GM23248 (cell line): Measurements from ENCODE around the gene AASDHPPT. TPM values are rescaled to one million over a fixed set of nuclear protein-coding genes. Genes with fewer than 3 reads are reported as not detected.

Experiments
- DNase-seq: peaks from one replicate; pipeline ENCODE4 v3.0.0-alpha.2; 2015
- H2AFZ ChIP-seq: fragments of 200-600 bp; sonication (generic); 2 replicates; pipeline ENCODE4 v1.6.1; 2016; ENCODE audit warnings: antibody characterized with exemption
- H3F3A ChIP-seq: fragments of 200-600 bp; sonication (generic); 2 replicates; pipeline ENCODE4 v1.6.1; 2016; ENCODE audit warnings: mild to moderate bottlenecking, antibody characterized with exemption, mixed run types; ENCODE audit not compliant: insufficient read depth
- H3K27ac ChIP-seq: fragments of 200-600 bp; sonication (generic); 2 replicates; pipeline ENCODE4 v1.5.1; 2016; ENCODE audit warnings: mild to moderate bottlenecking
- H3K27me3 ChIP-seq: fragments of 200-600 bp; sonication (generic); replicated peaks from 2 replicates; pipeline ENCODE4 v1.6.1; 2016; ENCODE audit warnings: mild to moderate bottlenecking; ENCODE audit not compliant: insufficient read depth
- H3K36me3 ChIP-seq: fragments of 200-600 bp; sonication (generic); 2 replicates; pipeline ENCODE4 v1.6.1; 2016; ENCODE audit warnings: low read depth, mild to moderate bottlenecking
- H3K4me1 ChIP-seq: fragments of 200-600 bp; sonication (generic); 2 replicates; pipeline ENCODE4 v1.6.1; 2016; ENCODE audit warnings: mild to moderate bottlenecking; ENCODE audit not compliant: insufficient read depth
- H3K4me2 ChIP-seq: fragments of 200-600 bp; sonication (generic); one replicate; pipeline ENCODE4 v1.6.1; 2016; ENCODE audit warnings: mild to moderate bottlenecking; ENCODE audit not compliant: unreplicated experiment
- H3K4me3 ChIP-seq: fragments of 200-600 bp; sonication (generic); 2 replicates; pipeline ENCODE4 v1.5.1; 2016; ENCODE audit warnings: mild to moderate bottlenecking
- H3K79me2 ChIP-seq: fragments of 200-600 bp; sonication (generic); 2 replicates; pipeline ENCODE4 v1.6.1; 2016; ENCODE audit warnings: mild to moderate bottlenecking; ENCODE audit not compliant: insufficient read depth
- H3K9ac ChIP-seq: fragments of 200-600 bp; sonication (generic); 2 replicates; pipeline ENCODE4 v1.6.1; 2016; ENCODE audit warnings: mild to moderate bottlenecking
- H3K9me2 ChIP-seq: fragments of 200-600 bp; sonication (generic); 2 replicates; pipeline ENCODE4 v1.6.1; 2016; ENCODE audit warnings: mixed run types, mild to moderate bottlenecking, moderate library complexity; ENCODE audit not compliant: insufficient read depth
- H3K9me3 ChIP-seq: fragments of 200-600 bp; sonication (generic); one replicate; pipeline ENCODE4 v1.6.1; 2017; ENCODE audit warnings: low read depth
- H4K20me1 ChIP-seq: fragments of 200-600 bp; sonication (generic); 2 replicates; pipeline ENCODE4 v1.6.0; 2016; ENCODE audit not compliant: insufficient read depth
- EZH2 ChIP-seq: fragments of 200-600 bp; sonication (generic); IDR thresholded peaks from 2 replicates; pipeline ENCODE4 v1.6.1; 2018; ENCODE audit warnings: antibody characterized with exemption, mild to moderate bottlenecking; ENCODE audit not compliant: insufficient read depth, poor library complexity, severe bottlenecking
- EZH2phosphoT487 ChIP-seq: fragments of 200-600 bp; sonication (generic); IDR thresholded peaks from 2 replicates; pipeline ENCODE4 v1.6.1; 2018; ENCODE audit warnings: antibody characterized with exemption, moderate library complexity, mild to moderate bottlenecking, low read depth; ENCODE audit not compliant: insufficient read depth
- WGBS, 2 experiments: methylation state at CpG; one replicate each; pipeline ENCODE4 v1.1.6; 2015 to 2017; ENCODE audit warnings: low lambda C conversion rate in 2 of 2, low coverage in 1 of 2; ENCODE audit errors: missing lambda C conversion rate in 2 of 2; 5-methylcytosine and 5-hydroxymethylcytosine counted together
- in situ Hi-C: fragments of 300-500 bp; cut with MboI; formaldehyde crosslinking; loops from 2 replicates; pipeline ENCODE4 v1.15.0; 2020
- polyA plus RNA-seq: library from polyadenylated mRNA; unstranded; fragments of >200 nt; fragmentation: Nextera tagmentation; extraction: Ambion mirVana; gene quantifications from 2 replicates; pipeline ENCODE4 v1.2.1, GENCODE V29; 2016
- total RNA-seq: library from RNA; depleted of rRNA; stranded (reverse); fragments of >200 nt; shearing (Covaris generic); gene quantifications from 2 replicates; pipeline ENCODE4 v1.2.3, GENCODE V29; 2014

Gene AASDHPPT
- total and polyA plus RNA-seq, 2 experiments from 2014 or later: 45.9 to 49.5 TPM

DNA sequence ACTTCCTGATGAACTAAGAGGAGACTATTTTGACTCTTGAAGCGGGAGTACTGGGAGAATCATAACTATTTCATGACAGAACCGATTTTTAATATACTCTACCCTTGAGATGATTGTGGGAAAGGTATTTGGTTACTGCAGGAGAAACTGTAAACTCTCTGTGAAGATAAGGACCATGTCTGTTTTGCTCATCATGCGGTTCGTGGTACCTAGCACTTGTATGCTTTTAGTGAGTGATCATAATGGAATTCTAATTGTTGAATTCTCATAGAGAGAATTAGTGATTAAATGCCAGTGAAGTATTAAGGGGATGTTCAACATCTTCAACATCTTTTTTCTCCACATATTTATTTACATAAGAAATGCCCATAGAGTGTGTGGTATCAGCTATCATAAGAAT is 11.4 kb downstream of the AASDHPPT start:
- Histone ChIP-seq H3K4me1 (peaks cover 22% of the 10 kb centered on the region), H3K79me2 (peaks cover 91% of the 10 kb centered on the region), H3K4me3 (no peak overlapping the region), H3K27me3 (no peaks in the 10 kb centered on the region), H3K9me2 (no peaks in the 10 kb centered on the region), H4K20me1 (peaks cover 11% of the 10 kb centered on the region; the same call in 1 of the 2 replicates), H3K9me3 (no peaks in the 10 kb centered on the region), H2AFZ (no peak overlapping the region), H3K27ac (no peak overlapping the region), H3K9ac (no peak overlapping the region), H3K4me2 (no peak overlapping the region), H3K36me3 (peaks cover 21% of the 10 kb centered on the region), H3F3A (peaks cover 19% of the 10 kb centered on the region; the same call in 1 of the 2 replicates)
- 79 to 83% methylated on average over 4 of the region's 4 CpGs for WGBS, 2 experiments
- peak; percentile 17 for DNase-seq
- TF ChIP-seq EZH2phosphoT487 (no peak), EZH2 (no peak)
- in situ Hi-C loops: no loop called here

DNA sequence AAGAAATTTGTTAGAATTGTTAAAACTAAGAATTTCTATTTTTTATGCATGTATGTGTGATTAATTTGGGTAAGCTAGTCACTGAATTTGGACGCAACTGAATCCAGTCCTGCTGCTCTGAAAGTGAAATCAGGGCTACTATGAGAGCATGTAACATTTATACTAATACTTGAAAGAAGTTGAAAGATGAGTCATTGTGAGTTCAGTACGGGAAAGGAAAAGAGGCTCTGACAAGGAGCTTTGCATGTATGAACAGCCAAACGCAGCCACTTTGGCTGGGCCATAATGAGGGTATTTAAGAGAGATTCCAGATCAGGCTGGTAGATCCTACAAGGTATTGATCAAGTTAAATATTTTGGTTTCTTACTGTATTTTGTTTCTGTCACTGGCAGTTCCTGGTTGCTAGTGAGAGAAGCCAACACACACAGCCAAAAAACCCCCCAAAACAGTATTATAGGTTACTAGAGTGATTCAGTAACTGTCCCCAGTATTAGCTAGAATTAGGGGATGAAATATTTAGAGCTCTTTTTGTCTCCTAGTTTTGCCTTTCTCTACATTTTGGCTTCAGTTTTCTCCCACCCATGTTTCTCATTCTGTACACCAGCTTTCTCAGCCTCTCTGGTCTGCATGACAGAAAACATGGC is 14.1 kb downstream of the AASDHPPT start:
- H3K36me3 ChIP-seq: peaks cover 34% of the 10 kb centered on the region
- H3F3A ChIP-seq: peaks cover 5% of the 10 kb centered on the region; the same call in 1 of the 2 replicates
- H4K20me1 ChIP-seq: peaks cover 14% of the 10 kb centered on the region; the same call in 1 of the 2 replicates
- 57 to 59% methylated on average over 3 of the region's 3 CpGs for WGBS, 2 experiments
- peak overlapping the region; percentile 16; the same call in 1 of the 2 replicates for H3K27ac ChIP-seq
- H3K27me3 ChIP-seq: no peaks in the 10 kb centered on the region
- no peak overlapping the region for H3K9ac ChIP-seq
- H3K79me2 ChIP-seq: peaks cover 68% of the 10 kb centered on the region
- H3K4me1 ChIP-seq: peaks cover 22% of the 10 kb centered on the region
- no peak overlapping the region for H2AFZ ChIP-seq
- no peaks in the 10 kb centered on the region for H3K9me3 ChIP-seq
- no peaks in the 10 kb centered on the region for H3K9me2 ChIP-seq
- TF ChIP-seq EZH2phosphoT487 (no peak), EZH2 (no peak)
- in situ Hi-C loops: no loop called here
- peak; percentile 79 for DNase-seq
- no peak overlapping the region for H3K4me3 ChIP-seq
- no peak overlapping the region for H3K4me2 ChIP-seq

DNA sequence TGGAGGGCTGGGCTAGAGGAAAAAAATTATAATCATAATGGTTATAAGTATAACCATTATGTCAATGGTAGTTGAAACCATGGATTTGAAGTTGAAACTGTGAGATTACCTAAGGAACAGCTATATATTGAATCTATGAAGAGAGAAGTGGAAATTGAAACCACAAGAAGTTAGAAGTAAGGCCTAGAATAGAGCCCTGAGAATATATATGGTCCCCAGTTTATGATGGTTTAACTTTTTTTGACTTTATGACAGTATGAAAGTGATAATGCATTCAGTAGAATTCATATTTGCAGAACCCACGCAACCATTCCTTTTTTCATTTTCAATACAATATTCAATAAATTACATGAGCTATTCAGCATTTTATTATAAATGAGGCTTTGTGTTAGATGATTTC is 15.0 kb downstream of the AASDHPPT start:
- Histone ChIP-seq H2AFZ (no peak overlapping the region), H3K4me1 (peaks cover 22% of the 10 kb centered on the region), H3K9me3 (no peaks in the 10 kb centered on the region), H3K27me3 (no peaks in the 10 kb centered on the region), H3K4me3 (no peak overlapping the region), H3K36me3 (peaks cover 42% of the 10 kb centered on the region), H3K4me2 (no peak overlapping the region), H3K9ac (no peak overlapping the region), H3K27ac (no peak overlapping the region), H4K20me1 (peaks cover 14% of the 10 kb centered on the region; the same call in 1 of the 2 replicates), H3K9me2 (no peaks in the 10 kb centered on the region), H3F3A (no peaks in the 10 kb centered on the region), H3K79me2 (peaks cover 62% of the 10 kb centered on the region)
- 100% methylated on average over 1 of the region's 1 CpG for WGBS, 2 experiments
- in situ Hi-C loops: no loop called here
- no peak for DNase-seq
- no peak for TF ChIP-seq EZH2phosphoT487
- no peak for TF ChIP-seq EZH2

DNA sequence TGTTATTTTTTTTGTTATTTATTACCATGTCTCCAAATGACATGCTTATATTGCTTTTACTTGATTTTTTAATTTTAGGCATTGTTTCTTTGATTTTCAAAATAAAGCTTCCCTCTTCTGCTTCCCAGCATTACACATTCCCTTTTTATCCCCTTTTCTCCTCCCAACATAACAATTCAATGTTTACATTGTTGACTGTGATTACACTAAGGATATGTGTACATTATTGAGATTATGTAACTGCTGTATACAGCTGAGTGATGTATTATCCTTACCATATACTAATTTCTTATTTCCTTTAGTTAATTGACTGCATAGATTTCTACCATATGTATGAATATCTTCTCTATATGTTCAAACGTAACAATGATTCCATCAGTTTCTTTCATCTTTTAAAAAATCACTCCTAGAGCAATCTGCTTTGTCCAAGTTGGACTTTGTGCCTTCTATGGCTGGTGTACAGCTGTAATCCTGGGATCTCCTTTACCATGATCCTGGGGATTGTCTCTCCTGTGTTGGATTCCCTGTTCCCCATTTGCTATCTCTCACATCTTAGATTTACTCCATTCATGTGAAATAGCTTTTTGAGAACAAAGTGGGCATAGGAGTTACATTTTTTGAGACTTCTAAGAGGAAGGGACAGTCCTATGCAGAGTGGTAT is 21.6 kb downstream of the AASDHPPT start:
- H3K36me3 ChIP-seq: peaks cover 44% of the 10 kb centered on the region

More for the DNA sequence above, 21.6 kb downstream of the AASDHPPT start:
- 65 to 71% methylated on average over 1 of the region's 1 CpG for WGBS, 2 experiments
- 0 out of 2 replicates have a peak, but pooled peaks cover 3% of the 10 kb centered on the region for H3K79me2 ChIP-seq
- DNase-seq: no peak
- in situ Hi-C loops: no loop called here
- H3K4me1 ChIP-seq: peaks cover 7% of the 10 kb centered on the region; the same call in 1 of the 2 replicates
- H3F3A ChIP-seq: no peaks in the 10 kb centered on the region; the same call in 1 of the 2 replicates
- H3K9ac ChIP-seq: no peak overlapping the region
- no peak overlapping the region for H3K27ac ChIP-seq
- TF ChIP-seq EZH2 (no peak), EZH2phosphoT487 (no peak)
- no peaks in the 10 kb centered on the region for H3K9me3 ChIP-seq
- no peak overlapping the region for H2AFZ ChIP-seq
- H3K9me2 ChIP-seq: no peaks in the 10 kb centered on the region
- H3K4me2 ChIP-seq: no peak overlapping the region
- no peak overlapping the region for H3K4me3 ChIP-seq
- no peaks in the 10 kb centered on the region for H3K27me3 ChIP-seq
- H4K20me1 ChIP-seq: 0 out of 2 replicates have a peak, but pooled peaks cover 3% of the 10 kb centered on the region
